ENCODE results near the gene RSRC1. TPM values are rescaled to one million over a fixed set of nuclear protein-coding genes. Genes with fewer than 3 reads are reported as not detected.

RSRC1 gene
- total and polyA plus RNA-seq, 2 donors (not counting 1 experiment from before 2014, with no cell fraction given) = 12.6 to 43.1 TPM

GRCh38 chr3:158244274-158244673, 134.4 kb downstream of the RSRC1 start:
- H3K9me3 ChIP-seq (ENCODE audit: control insufficient read depth, insufficient read depth, low read depth, low read length) = no peaks in the 10 kb centered on the region
- H3K79me2 ChIP-seq (ENCODE audit: control insufficient read depth, insufficient read depth, low read length) = no peaks in the 10 kb centered on the region
- H3K4me2 ChIP-seq (ENCODE audit: extremely low read depth, insufficient read depth, low read length) = no peak overlapping the region
- H2AFZ ChIP-seq (ENCODE audit: low read length) = no peak overlapping the region
- DNase-seq (ENCODE audit: low read depth in 2 of 2) = no peak
- H4K20me1 ChIP-seq (ENCODE audit: control insufficient read depth, extremely low read depth, insufficient read depth, low read length) = no peaks in the 10 kb centered on the region
- H3K36me3 ChIP-seq (ENCODE audit: control insufficient read depth, insufficient read depth, low read length) = no peaks in the 10 kb centered on the region
- no peaks in the 10 kb centered on the region for H3K27me3 ChIP-seq (ENCODE audit: control insufficient read depth, insufficient read depth, low read length)
- no peaks in the 10 kb centered on the region for H3K4me1 ChIP-seq (ENCODE audit: control insufficient read depth, extremely low read depth, insufficient read depth, low read length)
- no peak overlapping the region for H3K27ac ChIP-seq (ENCODE audit: insufficient read depth, low read length)
- no peak overlapping the region for H3K9ac ChIP-seq (ENCODE audit: insufficient read depth, low read length)
- TF ChIP-seq CTCF (conservative IDR thresholded peaks at IDR 0.05 in 1 of 2, IDR thresholded peaks at IDR 0.05 in 1 of 2; ENCODE audit: low read depth in 1 of 2, low read length in 2 of 2) (no peak), EZH2 (IDR thresholded peaks at IDR 0.05; ENCODE audit: low read length, missing control alignments) (no peak)
- no peak overlapping the region for H3K4me3 ChIP-seq (replicated peaks in 1 of 4; ENCODE audit: control extremely low read depth in 1 of 4, insufficient read depth in 1 of 4, low read depth in 3 of 4, low read length in 4 of 4)

- H4K20me1 ChIP-seq (ENCODE audit: control insufficient read depth, extremely low read depth, insufficient read depth, low read length) = no peaks in the 10 kb centered on the region
- H3K27ac ChIP-seq (ENCODE audit: insufficient read depth, low read length) = no peak overlapping the region
- no peak for DNase-seq (ENCODE audit: low read depth in 2 of 2)
- H2AFZ ChIP-seq (ENCODE audit: low read length) = no peak overlapping the region
- no peak overlapping the region for H3K9ac ChIP-seq (ENCODE audit: insufficient read depth, low read length)
- H3K79me2 ChIP-seq (ENCODE audit: control insufficient read depth, insufficient read depth, low read length) = no peaks in the 10 kb centered on the region
- TF ChIP-seq EZH2 (IDR thresholded peaks at IDR 0.05; ENCODE audit: low read length, missing control alignments) (no peak), CTCF (conservative IDR thresholded peaks at IDR 0.05 in 1 of 2, IDR thresholded peaks at IDR 0.05 in 1 of 2; ENCODE audit: low read depth in 1 of 2, low read length in 2 of 2) (no peak)
- H3K9me3 ChIP-seq (ENCODE audit: control insufficient read depth, insufficient read depth, low read depth, low read length) = no peaks in the 10 kb centered on the region
- no peak overlapping the region for H3K4me3 ChIP-seq (replicated peaks in 1 of 4; ENCODE audit: control extremely low read depth in 1 of 4, insufficient read depth in 1 of 4, low read depth in 3 of 4, low read length in 4 of 4)
- no peaks in the 10 kb centered on the region for H3K36me3 ChIP-seq (ENCODE audit: control insufficient read depth, insufficient read depth, low read length)
- no peak overlapping the region for H3K4me2 ChIP-seq (ENCODE audit: extremely low read depth, insufficient read depth, low read length)
- H3K27me3 ChIP-seq (ENCODE audit: control insufficient read depth, insufficient read depth, low read length) = no peaks in the 10 kb centered on the region
- no peaks in the 10 kb centered on the region for H3K4me1 ChIP-seq (ENCODE audit: control insufficient read depth, extremely low read depth, insufficient read depth, low read length)
Observed at GRCh38 chr3:158247288-158247687, 137.4 kb downstream of the RSRC1 start.

- no peaks in the 10 kb centered on the region for H3K27me3 ChIP-seq (ENCODE audit: control insufficient read depth, insufficient read depth, low read length)
- TF ChIP-seq CTCF (conservative IDR thresholded peaks at IDR 0.05 in 1 of 2, IDR thresholded peaks at IDR 0.05 in 1 of 2; ENCODE audit: low read depth in 1 of 2, low read length in 2 of 2) (no peak), EZH2 (IDR thresholded peaks at IDR 0.05; ENCODE audit: low read length, missing control alignments) (no peak)
- no peak overlapping the region for H2AFZ ChIP-seq (ENCODE audit: low read length)
- no peaks in the 10 kb centered on the region for H4K20me1 ChIP-seq (ENCODE audit: control insufficient read depth, extremely low read depth, insufficient read depth, low read length)
- H3K27ac ChIP-seq (ENCODE audit: insufficient read depth, low read length) = no peak overlapping the region
- H3K4me3 ChIP-seq (replicated peaks in 1 of 4; ENCODE audit: control extremely low read depth in 1 of 4, insufficient read depth in 1 of 4, low read depth in 3 of 4, low read length in 4 of 4) = no peak overlapping the region
- H3K36me3 ChIP-seq (ENCODE audit: control insufficient read depth, insufficient read depth, low read length) = no peaks in the 10 kb centered on the region
- no peak overlapping the region for H3K9ac ChIP-seq (ENCODE audit: insufficient read depth, low read length)
- no peaks in the 10 kb centered on the region for H3K79me2 ChIP-seq (ENCODE audit: control insufficient read depth, insufficient read depth, low read length)
- no peaks in the 10 kb centered on the region for H3K9me3 ChIP-seq (ENCODE audit: control insufficient read depth, insufficient read depth, low read depth, low read length)
- DNase-seq (ENCODE audit: low read depth in 2 of 2) = no peak
- no peak overlapping the region for H3K4me2 ChIP-seq (ENCODE audit: extremely low read depth, insufficient read depth, low read length)
- no peaks in the 10 kb centered on the region for H3K4me1 ChIP-seq (ENCODE audit: control insufficient read depth, extremely low read depth, insufficient read depth, low read length)
Observed at GRCh38 chr3:158248261-158248660, 138.4 kb downstream of the RSRC1 start.
